Ishikawa (cell line): Measurements from ENCODE around the gene GALNT13.

Experiments used
- CEBPB ChIP-seq: IDR thresholded peaks from 2 replicates; pipeline ENCODE4 v1.6.1; 2012
- CREB1 ChIP-seq: IDR thresholded peaks from 2 replicates; pipeline ENCODE4 v1.6.1; 2012; ENCODE audit warnings: low read depth
- EGR1 ChIP-seq: IDR thresholded peaks from 2 replicates; pipeline ENCODE4 v1.6.1; 2012
- EP300 ChIP-seq: IDR thresholded peaks from 2 replicates; pipeline ENCODE4 v1.6.1; 2012; ENCODE audit warnings: borderline replicate concordance
- FOXM1 ChIP-seq: IDR thresholded peaks from 2 replicates; pipeline ENCODE4 v1.6.1; 2012; ENCODE audit warnings: low read depth, borderline replicate concordance
- MAX ChIP-seq: IDR thresholded peaks from 2 replicates; pipeline ENCODE4 v1.6.1; 2012
- NFIC ChIP-seq: IDR thresholded peaks from 2 replicates; pipeline ENCODE4 v1.6.1; 2012
- RAD21 ChIP-seq: IDR thresholded peaks from 2 replicates; pipeline ENCODE4 v1.6.1; 2012; ENCODE audit warnings: low read depth
- REST ChIP-seq: IDR thresholded peaks from 2 replicates; pipeline ENCODE4 v1.6.1; 2012; ENCODE audit warnings: low read depth, mild to moderate bottlenecking
- TAF1 ChIP-seq: IDR thresholded peaks from 2 replicates; pipeline ENCODE4 v1.6.1; 2012; ENCODE audit warnings: low read depth, mild to moderate bottlenecking
- TCF12 ChIP-seq: IDR thresholded peaks from 2 replicates; pipeline ENCODE4 v1.6.1; 2012; ENCODE audit warnings: low read depth
- TEAD4 ChIP-seq: IDR thresholded peaks from 2 replicates; pipeline ENCODE4 v1.6.1; 2012
- USF1 ChIP-seq: IDR thresholded peaks from 2 replicates; pipeline ENCODE4 v1.6.1; 2012
- YY1 ChIP-seq: IDR thresholded peaks from 2 replicates; pipeline ENCODE4 v1.6.1; 2012; ENCODE audit warnings: low read depth
- ZBTB7A ChIP-seq: IDR thresholded peaks from 2 replicates; pipeline ENCODE4 v1.6.1; 2012; ENCODE audit warnings: low read depth

The GALNT13 gene

GRCh38 chr2:154338352-154338967 is 466.7 kb downstream of the GALNT13 start:
- no peak for TF ChIP-seq EGR1
- TF ChIP-seq TCF12, result no peak
- TF ChIP-seq CREB1, result no peak
- TF ChIP-seq TAF1, result no peak
- no peak for TF ChIP-seq YY1
- TF ChIP-seq RAD21, result no peak
- TF ChIP-seq TEAD4, result no peak
- TF ChIP-seq ZBTB7A, result no peak
- no peak for TF ChIP-seq CEBPB
- TF ChIP-seq NFIC, result no peak
- no peak for TF ChIP-seq MAX
- no peak for TF ChIP-seq EP300
- TF ChIP-seq USF1, result no peak
- no peak for TF ChIP-seq REST
- no peak for TF ChIP-seq FOXM1

GRCh38 chr2:154343282-154343681 is 471.6 kb downstream of the GALNT13 start:
- no peak for TF ChIP-seq CREB1
- no peak for TF ChIP-seq MAX
- no peak for TF ChIP-seq ZBTB7A
- no peak for TF ChIP-seq TEAD4
- TF ChIP-seq RAD21, result no peak
- TF ChIP-seq EP300, result no peak
- no peak for TF ChIP-seq REST
- TF ChIP-seq TCF12, result no peak
- no peak for TF ChIP-seq TAF1

- TF ChIP-seq MAX (no peak), REST (no peak), TAF1 (no peak), NFIC (no peak), EP300 (no peak), EGR1 (no peak)
These were observed 479.2 kb downstream of the GALNT13 start for GRCh38 chr2:154350911-154351310.

GRCh38 chr2:154361276-154361675 is 489.6 kb downstream of the GALNT13 start:
- TF ChIP-seq CEBPB (no peak), YY1 (no peak), USF1 (no peak), TCF12 (no peak), TEAD4 (no peak), EGR1 (no peak), ZBTB7A (no peak), RAD21 (no peak), MAX (no peak), EP300 (no peak), CREB1 (no peak), TAF1 (no peak), FOXM1 (no peak), NFIC (no peak), REST (no peak)
